ENCODE measurements around the gene G6PC2.

Gene G6PC2

DNA sequence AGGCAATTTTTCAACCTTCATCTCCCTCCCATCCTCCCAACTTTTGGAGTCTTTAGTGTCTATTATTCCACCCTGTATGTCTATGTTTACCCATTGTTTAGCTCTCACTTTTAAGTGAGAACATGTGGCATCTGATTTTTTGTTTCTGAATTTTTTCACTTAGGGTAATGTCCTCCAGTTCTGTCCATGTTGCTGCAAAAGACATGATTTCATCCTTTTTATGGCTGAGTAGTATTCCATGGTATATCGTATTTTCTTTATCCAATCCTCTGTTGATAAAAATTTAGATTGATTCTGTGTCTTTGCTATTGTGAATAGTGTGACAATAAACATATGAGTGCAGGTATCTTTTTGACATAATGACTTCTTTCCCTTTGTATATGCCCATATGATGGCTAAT, 48.2 kb downstream of the G6PC2 start:
- DNase-seq = no peak

GRCh38 chr2:168951871-168952270, 50.8 kb downstream of the G6PC2 start:
- no peak for DNase-seq

DNA sequence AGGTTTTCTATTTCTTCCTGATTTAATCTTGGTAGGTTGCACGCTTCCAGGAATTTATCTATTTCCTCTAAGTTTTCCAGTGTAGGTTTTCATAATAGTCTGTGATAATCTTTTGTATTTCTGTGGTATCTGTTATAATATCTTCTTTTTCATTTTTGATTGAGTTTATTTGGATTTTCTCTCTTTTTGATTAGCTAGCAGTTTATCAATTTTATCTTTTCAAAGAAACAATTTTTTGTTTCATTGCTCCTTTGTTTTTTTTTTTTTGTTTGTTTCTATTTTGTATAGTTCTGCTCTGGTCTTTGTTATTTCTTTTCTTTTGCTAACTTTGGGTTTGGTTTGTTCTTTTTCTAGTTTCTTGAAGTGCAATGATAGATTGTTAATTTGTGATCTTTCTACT, 51.3 kb downstream of the G6PC2 start:
- DNase-seq = no peak

DNA sequence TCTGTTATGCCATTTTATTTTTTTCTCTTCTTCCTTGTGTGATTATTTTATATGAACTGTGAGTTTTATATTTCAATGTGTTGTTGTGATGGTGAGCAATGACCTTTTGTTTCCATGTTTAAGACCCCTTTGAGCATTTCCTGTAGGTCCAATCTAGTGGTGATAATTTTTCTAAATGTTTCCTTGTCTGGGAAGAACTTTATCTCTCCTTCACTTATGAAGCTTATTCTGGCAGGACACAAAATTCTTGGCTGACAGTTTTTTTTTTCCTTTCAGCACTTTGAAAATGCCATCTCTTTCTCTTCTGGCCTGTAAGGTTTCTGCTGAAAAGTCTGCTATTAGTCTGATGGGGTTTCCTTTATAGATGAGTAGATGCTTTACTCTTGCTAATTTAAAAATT, 53.2 kb downstream of the G6PC2 start:
- no peak for DNase-seq

- DNase-seq = no peak
Observed at GRCh38 chr2:168955321-168955720, 54.2 kb downstream of the G6PC2 start.

DNA sequence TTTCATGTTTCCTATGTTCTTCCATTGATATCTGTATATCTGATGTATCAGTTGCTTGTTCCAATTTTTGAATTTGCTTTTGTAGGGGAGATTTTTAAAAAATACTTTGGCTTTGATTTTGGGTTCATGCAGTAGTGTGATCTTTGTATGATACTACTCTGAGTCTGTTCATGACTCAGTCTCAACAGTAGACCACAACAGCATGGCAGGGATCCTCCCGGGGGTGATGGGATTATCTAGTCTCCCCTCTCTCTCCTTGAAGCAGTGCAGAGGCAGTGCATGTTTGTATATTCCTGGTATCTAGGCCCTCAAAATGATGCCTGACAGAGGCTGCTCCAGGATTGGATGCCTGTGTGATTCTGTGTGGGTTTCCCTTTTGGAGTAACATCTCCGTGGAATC, 55.3 kb downstream of the G6PC2 start:
- DNase-seq = no peak
